IMR-90 (cell line): ENCODE measurements around the gene UTF1. TPM values are rescaled to one million over a fixed set of nuclear protein-coding genes. Genes with fewer than 3 reads are reported as not detected.

Experiments
- ATAC-seq: fragments of 200-7000 bp; cut with Tn5 transposase; 2 replicates; pipeline ENCODE4 v1.9.1; 2020; ENCODE audit warnings: low read depth, mild to moderate bottlenecking, moderate library complexity
- BruUV-seq: library from RNA; stranded (reverse); fragments of 400-500 nt; replicated peaks from 2 replicates; lab custom pipeline; 2021; lab: Mats Ljungman, UMichigan
- CTCF ChIA-PET: fragments of 300-600 bp; formaldehyde crosslinking; extraction: SDS; loops from one replicate; lab custom pipeline; 2021; ENCODE audit warnings: antibody characterized with exemption; lab: Yijun Ruan, JAX
- POLR2A ChIA-PET: fragments of 300-600 bp; sonication (Branson Sonifier 250); formaldehyde crosslinking; loops from one replicate; lab custom pipeline; 2022; ENCODE audit warnings: antibody characterized with exemption; ENCODE audit not compliant: unreplicated experiment; lab: Charles Lee
- DNase-seq: peaks from one replicate; pipeline ENCODE4 v3.0.0; 2013
- H2AFZ ChIP-seq: replicated peaks from 2 replicates; pipeline ENCODE3; 2013; ENCODE audit warnings: low read length, mild to moderate bottlenecking; ENCODE audit not compliant: poor library complexity
- H2AK5ac ChIP-seq: 2 replicates; pipeline ENCODE4 v1.6.1; 2013; ENCODE audit warnings: low read depth, low read length, inconsistent platforms
- H2AK9ac ChIP-seq: replicated peaks from 2 replicates; pipeline ENCODE3; 2013; ENCODE audit warnings: mild to moderate bottlenecking, low read depth, low read length, moderate library complexity; ENCODE audit not compliant: poor library complexity
- H2BK120ac ChIP-seq: 2 replicates; pipeline ENCODE4 v1.6.1; 2013; ENCODE audit warnings: low read depth, low read length, inconsistent platforms
- H2BK15ac ChIP-seq: 3 replicates; pipeline ENCODE4 v1.6.1; 2013; ENCODE audit warnings: low read depth, low read length, inconsistent platforms
- H2BK20ac ChIP-seq: 2 replicates; pipeline ENCODE4 v1.6.1; 2013; ENCODE audit warnings: low read depth, mild to moderate bottlenecking, inconsistent platforms, low read length, moderate library complexity
- H2BK5ac ChIP-seq: 2 replicates; pipeline ENCODE4 v1.6.1; 2013; ENCODE audit warnings: mild to moderate bottlenecking, low read depth, low read length, inconsistent platforms; ENCODE audit not compliant: poor library complexity, severe bottlenecking
- H3K14ac ChIP-seq: replicated peaks from 2 replicates; pipeline ENCODE4 v1.6.1; 2013; ENCODE audit warnings: low read depth, low read length, inconsistent platforms
- H3K18ac ChIP-seq: 2 replicates; pipeline ENCODE4 v1.6.1; 2013; ENCODE audit warnings: low read depth, low read length, control low read depth
- H3K23ac ChIP-seq: 2 replicates; pipeline ENCODE4 v1.6.1; 2013; ENCODE audit warnings: low read depth, low read length, inconsistent platforms
- H3K27ac ChIP-seq: 2 replicates; pipeline ENCODE4 v1.5.1; 2013; ENCODE audit warnings: mild to moderate bottlenecking, control low read depth, low read length; ENCODE audit not compliant: insufficient read depth
- H3K27me3 ChIP-seq: 2 replicates; pipeline ENCODE4 v1.6.1; 2013; ENCODE audit warnings: low read length; ENCODE audit not compliant: control insufficient read depth, insufficient read depth
- H3K36me3 ChIP-seq: 2 replicates; pipeline ENCODE4 v1.6.1; 2013; ENCODE audit warnings: low read length, mixed read lengths; ENCODE audit not compliant: control insufficient read depth, insufficient read depth
- H3K4ac ChIP-seq: 2 replicates; pipeline ENCODE4 v1.6.1; 2013; ENCODE audit warnings: low read depth, low read length, inconsistent platforms
- H3K4me1 ChIP-seq: 2 replicates; pipeline ENCODE4 v1.6.1; 2013; ENCODE audit warnings: low read length, mixed read lengths; ENCODE audit not compliant: control insufficient read depth, insufficient read depth
- H3K4me2 ChIP-seq: 2 replicates; pipeline ENCODE4 v1.6.1; 2013; ENCODE audit warnings: low read depth, mild to moderate bottlenecking, control low read depth, low read length, moderate library complexity
- H3K4me3 ChIP-seq: 2 replicates; pipeline ENCODE4 v1.5.1; 2013; ENCODE audit warnings: low read depth, mild to moderate bottlenecking, control low read depth, low read length, moderate library complexity; ENCODE audit not compliant: insufficient read depth
- H3K56ac ChIP-seq: 2 replicates; pipeline ENCODE4 v1.6.1; 2013; ENCODE audit warnings: low read length, inconsistent platforms; ENCODE audit not compliant: insufficient read depth; ENCODE audit errors: extremely low read depth
- H3K79me1 ChIP-seq, 2 experiments: 2 replicates each; pipeline ENCODE4 v1.6.1; 2013; ENCODE audit warnings: low read length in 2 of 2, inconsistent platforms in 1 of 2, low read depth in 1 of 2
- H3K9ac ChIP-seq: 2 replicates; pipeline ENCODE4 v1.6.1; 2013; ENCODE audit warnings: low read depth, low read length, control low read depth
- H3K9me1 ChIP-seq: 2 replicates; pipeline ENCODE4 v1.6.1; 2013; ENCODE audit warnings: low read length, inconsistent platforms; ENCODE audit not compliant: insufficient read depth
- H3K9me3 ChIP-seq: 2 replicates; pipeline ENCODE4 v1.6.1; 2013; ENCODE audit warnings: low read length; ENCODE audit not compliant: control insufficient read depth, insufficient read depth
- H4K20me1 ChIP-seq: 2 replicates; pipeline ENCODE4 v1.6.1; 2013; ENCODE audit warnings: low read length, inconsistent platforms; ENCODE audit not compliant: insufficient read depth
- H4K5ac ChIP-seq: 2 replicates; pipeline ENCODE4 v1.6.1; 2013; ENCODE audit warnings: mild to moderate bottlenecking, low read depth, low read length, control low read depth
- H4K8ac ChIP-seq, 2 experiments: 2 replicates each; pipeline ENCODE4 v1.6.1; 2013; ENCODE audit warnings: low read depth in 2 of 2, low read length in 2 of 2, control low read depth in 1 of 2, inconsistent platforms in 1 of 2
- H4K91ac ChIP-seq: 2 replicates; pipeline ENCODE4 v1.6.1; 2013; ENCODE audit warnings: low read depth, low read length, inconsistent platforms; ENCODE audit not compliant: insufficient read depth
- CHD1 ChIP-seq: IDR thresholded peaks from 2 replicates; pipeline ENCODE4 v1.6.1; 2012; ENCODE audit warnings: low read depth, low read length, improper control_type of control experiment
- ELK1 ChIP-seq: fragments of 150-350 bp; IDR thresholded peaks from 2 replicates; pipeline ENCODE4 v1.6.1; 2016; ENCODE audit warnings: low read depth, mild to moderate bottlenecking, low read length, moderate library complexity, borderline replicate concordance
- FOS ChIP-seq: fragments of 150-350 bp; IDR thresholded peaks from 2 replicates; pipeline ENCODE4 v1.6.1; 2016; ENCODE audit warnings: low read depth, low read length
- MAZ ChIP-seq: IDR thresholded peaks from 2 replicates; pipeline ENCODE4 v1.6.1; 2012; ENCODE audit warnings: low read depth, mild to moderate bottlenecking, low read length, improper control_type of control experiment, moderate library complexity, borderline replicate concordance
- MXI1 ChIP-seq: IDR thresholded peaks from 2 replicates; pipeline ENCODE4 v1.6.1; 2012; ENCODE audit warnings: low read depth, mild to moderate bottlenecking, low read length, moderate library complexity, borderline replicate concordance
- RCOR1 ChIP-seq: IDR thresholded peaks from 2 replicates; pipeline ENCODE4 v1.6.1; 2012; ENCODE audit warnings: mild to moderate bottlenecking, low read length, improper control_type of control experiment; ENCODE audit not compliant: insufficient replicate concordance
- RFX5 ChIP-seq: IDR thresholded peaks from 2 replicates; pipeline ENCODE4 v1.8.0; 2012; ENCODE audit warnings: low read depth, mild to moderate bottlenecking, low read length, moderate library complexity
- WGBS, 2 experiments: methylation state at CpG; one replicate each; pipeline versions ENCODE4 v1.1.5 to v1.1.7; 2013; ENCODE audit warnings: missing lambda C conversion rate in 2 of 2; ENCODE audit not compliant: insufficient read length in 1 of 2; ENCODE audit errors: extremely low coverage in 2 of 2; 5-methylcytosine and 5-hydroxymethylcytosine counted together
- dilution Hi-C: fragments of 300-500 bp; cut with HindIII; formaldehyde crosslinking; loops from one replicate; pipeline ENCODE4 v1.14.3; 2018; ENCODE audit warnings: low sequenced_read_pairs; ENCODE audit not compliant: unreplicated experiment
- in situ Hi-C: fragments of 300-500 bp; cut with MboI; formaldehyde crosslinking; loops from 3 replicates; pipeline ENCODE4 v1.14.3; 2019; ENCODE audit warnings: low sequenced_read_pairs, inconsistent platforms, mixed read lengths
- intact Hi-C: fragments of 100-400 bp; cut with micrococcal nuclease; formaldehyde crosslinking; loops from 2 replicates; pipeline ENCODE4 v1.10.0; 2022
- polyA plus RNA-seq, 3 experiments: library from polyadenylated mRNA; depleted of rRNA; stranded (reverse); fragments of >200 nt; gene quantifications; 2 replicates each; pipeline ENCODE4 v1.2.3, GENCODE V29; 2012; ENCODE audit warnings: low replicate concordance in 1 of 3
- total RNA-seq: library from RNA; depleted of rRNA; stranded (reverse); fragments of >200 nt; gene quantifications from 2 replicates; pipeline ENCODE4 v1.2.3, GENCODE V29; 2012
- TF ChIP-seq, protein P1 (sequence below): fragments of 150-350 bp; IDR thresholded peaks from 2 replicates; pipeline ENCODE4 v1.6.1; 2017; ENCODE audit warnings: mild to moderate bottlenecking, antibody characterized with exemption, low read length, low read depth

Gene UTF1
- total and polyA plus RNA-seq, 2 of the 4 experiments (the other 2 are of a cell fraction): not detected

DNA sequence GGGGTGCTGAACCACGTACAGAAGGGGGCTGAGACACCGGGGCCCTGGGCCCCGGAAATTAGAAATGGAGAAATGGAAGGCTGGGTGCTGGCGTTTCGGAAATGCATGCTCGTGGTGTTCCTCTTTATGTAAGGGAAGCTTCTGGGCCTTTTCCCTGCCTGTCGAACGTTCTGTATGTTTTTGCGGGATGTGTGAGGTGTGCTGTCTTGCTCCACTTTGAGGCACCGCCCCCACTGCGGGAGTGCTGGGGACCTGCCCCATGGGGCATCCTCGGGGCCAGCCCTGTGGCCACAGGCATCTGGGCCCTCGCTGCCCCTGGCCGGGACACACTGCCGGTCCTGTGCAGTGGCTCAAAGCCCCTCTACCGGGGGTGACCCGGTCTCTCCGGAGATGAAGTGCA lies 5.9 kb downstream of the UTF1 start:
- H4K5ac ChIP-seq: no peak overlapping the region
- dilution Hi-C loops: no loop called here
- H3K4me2 ChIP-seq: no peak overlapping the region
- no peak overlapping the region for H3K4me3 ChIP-seq
- H3K4ac ChIP-seq: no peak overlapping the region
- H3K14ac ChIP-seq: no peak overlapping the region
- H2AK5ac ChIP-seq: no peak overlapping the region
- no TSS peak for BruUV-seq
- peaks cover 4% of the 10 kb centered on the region; the same call in 1 of the 2 replicates for H3K9me3 ChIP-seq
- H3K36me3 ChIP-seq: no peaks in the 10 kb centered on the region
- intact Hi-C loops: no loop called here
- H2BK15ac ChIP-seq: no peak overlapping the region
- ChIA-PET POLR2A (no interaction called here), CTCF (no interaction called here)
- in situ Hi-C loops: no loop called here
- peaks cover 81% of the 10 kb centered on the region for H3K27me3 ChIP-seq
- H4K91ac ChIP-seq: no peak overlapping the region
- H3K23ac ChIP-seq: no peak overlapping the region
- no peak for DNase-seq
- no peaks in the 10 kb centered on the region for H4K20me1 ChIP-seq
- no peak overlapping the region for H3K18ac ChIP-seq
- no peak overlapping the region for H2BK20ac ChIP-seq
- H4K8ac ChIP-seq: no peak overlapping the region
- no peak overlapping the region for H3K27ac ChIP-seq
- TF ChIP-seq CHD1 (no peak), ELK1 (no peak), RFX5 (no peak), MXI1 (no peak), RCOR1 (no peak), FOS (no peak), MAZ (no peak)
- TF ChIP-seq, protein P1, sequence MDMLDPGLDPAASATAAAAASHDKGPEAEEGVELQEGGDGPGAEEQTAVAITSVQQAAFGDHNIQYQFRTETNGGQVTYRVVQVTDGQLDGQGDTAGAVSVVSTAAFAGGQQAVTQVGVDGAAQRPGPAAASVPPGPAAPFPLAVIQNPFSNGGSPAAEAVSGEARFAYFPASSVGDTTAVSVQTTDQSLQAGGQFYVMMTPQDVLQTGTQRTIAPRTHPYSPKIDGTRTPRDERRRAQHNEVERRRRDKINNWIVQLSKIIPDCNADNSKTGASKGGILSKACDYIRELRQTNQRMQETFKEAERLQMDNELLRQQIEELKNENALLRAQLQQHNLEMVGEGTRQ: no peak
- H3K79me1 ChIP-seq: no peaks in the 10 kb centered on the region
- no peak overlapping the region for H2BK5ac ChIP-seq
- no peak overlapping the region for H3K9ac ChIP-seq
- H3K9me1 ChIP-seq: no peaks in the 10 kb centered on the region
- H3K56ac ChIP-seq: no peak overlapping the region
- H2AK9ac ChIP-seq: no peak overlapping the region
- ATAC-seq: no peak; the same call in 1 of the 2 replicates
- H2BK120ac ChIP-seq: no peak overlapping the region
- peaks cover 5% of the 10 kb centered on the region; the same call in 1 of the 2 replicates for H3K4me1 ChIP-seq
- WGBS, 2 experiments: 3% methylated on average over 10 of the region's 18 CpGs; no CpG with 5 or more reads in 1 of the 2 experiments
- no peak overlapping the region for H2AFZ ChIP-seq
